Activated CD4-positive, alpha-beta T cell treated with anti-CD3 and anti-CD28 coated beads, Interleukin-2, amount 10 ng/mL, durations not matched to agents 24 days and 14 days (primary cell): Measurements from ENCODE around the gene BRI3. TPM values are rescaled to one million over a fixed set of nuclear protein-coding genes. Genes with fewer than 3 reads are reported as not detected.

Source experiments
- DNase-seq: peaks from one replicate; pipeline ENCODE4 v3.0.0; 2022
- H3K27ac Mint-ChIP-seq: one replicate; pipeline ENCODE4 v1.8.0; 2022; ENCODE audit warnings: mild to moderate bottlenecking, mixed read lengths
- H3K27me3 Mint-ChIP-seq: one replicate; pipeline ENCODE4 v1.8.0; 2022; ENCODE audit warnings: mixed read lengths
- H3K36me3 Mint-ChIP-seq: one replicate; pipeline ENCODE4 v1.8.0; 2022; ENCODE audit warnings: low read depth, mild to moderate bottlenecking, mixed read lengths
- H3K4me1 Mint-ChIP-seq: one replicate; pipeline ENCODE4 v1.8.0; 2021; ENCODE audit warnings: mixed read lengths
- H3K4me3 Mint-ChIP-seq: one replicate; pipeline ENCODE4 v1.8.0; 2022; ENCODE audit warnings: mild to moderate bottlenecking, moderate library complexity, mixed read lengths
- H3K9me3 Mint-ChIP-seq: one replicate; pipeline ENCODE4 v1.8.0; 2021; ENCODE audit warnings: mixed read lengths
- intact Hi-C: fragments of 100-400 bp; cut with micrococcal nuclease; formaldehyde crosslinking; loops from one replicate; pipeline ENCODE4 v1.15.1; 2023
- total RNA-seq: library from RNA; stranded (reverse); gene quantifications from 2 replicates; pipeline ENCODE4 v1.2.3, GENCODE V29; 2022

The BRI3 gene
- total RNA-seq, 1 donor from 2014 or later = 70.3 TPM

DNA sequence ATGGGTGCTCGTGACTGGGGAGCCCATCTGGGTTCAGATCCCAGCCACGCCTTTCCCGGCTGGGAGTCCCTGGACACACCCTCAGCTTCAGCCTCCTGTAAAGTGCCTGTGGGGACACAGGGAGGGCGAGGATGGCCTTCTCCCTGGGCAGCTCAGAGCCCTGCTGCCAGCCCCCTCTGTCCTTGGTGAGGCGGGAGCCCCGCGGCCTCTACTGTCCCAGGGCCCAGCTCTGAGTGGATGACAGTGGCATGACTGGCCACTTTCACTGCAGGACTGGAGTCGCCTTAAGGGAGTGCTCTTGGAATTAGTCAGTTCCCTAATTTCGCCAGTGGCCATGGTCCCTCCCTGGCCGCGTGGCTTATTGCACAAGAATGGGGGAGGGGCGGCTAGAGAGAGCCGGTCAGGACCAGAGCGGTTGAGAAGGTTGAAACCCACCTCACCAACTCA, 4.6 kb downstream of the BRI3 start:
- no peak for DNase-seq
- Mint-ChIP-seq H3K27me3 (no peaks in the 10 kb centered on the region), H3K27ac (no peak overlapping the region), H3K4me3 (no peak overlapping the region), H3K4me1 (peaks cover 21% of the 10 kb centered on the region), H3K9me3 (no peaks in the 10 kb centered on the region), H3K36me3 (peaks cover 9% of the 10 kb centered on the region)
- intact Hi-C loops = loop anchor here (10.0 kb wide), 1 partner anchor 119 kb away; the partner anchor contains the start of gene BAIAP2L1

DNA sequence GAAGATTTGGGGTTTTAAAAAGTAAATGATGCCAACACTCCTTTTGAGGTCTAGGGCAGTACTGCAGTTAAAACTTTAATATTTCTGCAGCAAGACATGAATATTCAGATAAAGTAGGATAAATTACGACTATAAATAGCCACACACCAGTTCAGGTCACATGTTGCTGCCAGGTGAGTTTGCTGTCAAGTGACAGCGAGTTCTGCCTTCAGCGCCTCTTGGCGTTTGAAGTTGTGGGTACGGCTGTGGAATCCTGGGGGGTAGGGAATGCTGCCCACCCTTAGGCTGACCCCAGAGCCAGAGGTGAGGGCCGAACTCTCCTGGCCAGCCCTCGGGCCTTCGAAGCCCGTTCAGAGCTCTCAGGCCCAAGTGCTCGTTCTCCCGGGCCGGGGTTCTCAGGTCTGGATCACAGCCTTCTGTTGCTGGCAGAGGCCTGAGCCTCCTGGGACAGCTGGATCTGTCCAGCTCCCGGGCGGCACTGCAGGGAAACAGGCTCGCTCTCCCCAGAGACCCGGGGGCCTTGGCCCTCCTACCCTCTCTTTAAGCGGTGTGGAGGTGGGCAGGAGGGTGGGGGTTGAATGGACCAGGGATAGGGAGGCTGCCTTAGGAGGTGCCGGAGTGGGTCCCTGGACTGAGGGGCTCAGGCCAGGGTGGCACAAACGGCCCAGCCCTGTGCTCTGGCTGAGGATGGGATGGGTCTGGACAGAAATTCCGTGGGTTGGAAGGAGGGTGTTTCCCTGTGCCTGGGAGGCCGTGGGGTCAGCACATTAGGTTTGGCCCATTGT, 5.4 kb downstream of the BRI3 start:
- peaks cover 21% of the 10 kb centered on the region for H3K4me1 Mint-ChIP-seq

DNA sequence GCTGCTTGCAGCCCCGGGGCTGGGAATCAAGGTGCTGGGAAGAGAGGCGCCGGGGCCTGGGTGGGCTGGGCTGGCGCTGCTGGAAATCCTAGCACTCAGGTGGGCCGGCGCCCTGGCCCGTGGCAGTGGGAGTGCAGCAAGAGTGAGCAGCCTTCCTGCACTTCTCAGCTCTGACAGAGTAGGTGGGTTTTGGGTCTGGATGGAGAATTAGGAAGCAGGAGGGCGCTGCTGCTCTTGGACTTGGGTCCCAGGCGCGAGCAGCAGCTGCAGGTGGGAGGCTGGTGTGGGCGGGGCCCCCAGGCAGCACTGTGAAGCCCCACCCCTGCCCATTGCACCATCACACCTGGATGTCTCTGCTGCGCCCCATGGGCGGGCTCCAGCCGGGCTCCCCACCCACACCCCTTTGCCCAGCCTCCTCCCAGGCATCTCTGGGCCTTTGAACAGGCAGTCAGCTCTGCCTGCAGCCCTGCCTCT, 6.0 kb downstream of the BRI3 start:
- peaks cover 17% of the 10 kb centered on the region for H3K4me1 Mint-ChIP-seq
- intact Hi-C loops = loop anchor here (10.0 kb wide), 1 partner anchor 117 kb away; the partner anchor contains the start of gene BAIAP2L1
- H3K9me3 Mint-ChIP-seq = no peaks in the 10 kb centered on the region
- no peak for DNase-seq
- no peaks in the 10 kb centered on the region for H3K27me3 Mint-ChIP-seq
- no peak overlapping the region for H3K27ac Mint-ChIP-seq
- peaks cover 11% of the 10 kb centered on the region for H3K36me3 Mint-ChIP-seq
- no peak overlapping the region for H3K4me3 Mint-ChIP-seq

More for the DNA sequence above, 5.4 kb downstream of the BRI3 start:
- H3K27ac Mint-ChIP-seq = no peak overlapping the region
- H3K36me3 Mint-ChIP-seq = peaks cover 9% of the 10 kb centered on the region
- no peaks in the 10 kb centered on the region for H3K27me3 Mint-ChIP-seq
- no peak for DNase-seq
- no peak overlapping the region for H3K4me3 Mint-ChIP-seq
- H3K9me3 Mint-ChIP-seq = no peaks in the 10 kb centered on the region
- intact Hi-C loops = loop anchor here (10.0 kb wide), 1 partner anchor 118 kb away; the partner anchor contains the start of gene BAIAP2L1

GRCh38 chr7:98288064-98288823, 6.8 kb downstream of the BRI3 start:
- Mint-ChIP-seq H3K9me3 (no peaks in the 10 kb centered on the region), H3K4me1 (peaks cover 10% of the 10 kb centered on the region), H3K27ac (no peak overlapping the region), H3K27me3 (no peaks in the 10 kb centered on the region), H3K4me3 (no peak overlapping the region), H3K36me3 (peaks cover 8% of the 10 kb centered on the region)
- DNase-seq = no peak
- intact Hi-C loops = loop anchor here (10.0 kb wide), 1 partner anchor 117 kb away; the partner anchor contains the start of gene BAIAP2L1

- Mint-ChIP-seq H3K4me1 (peaks cover 5% of the 10 kb centered on the region), H3K36me3 (peaks cover 7% of the 10 kb centered on the region), H3K9me3 (no peaks in the 10 kb centered on the region), H3K27me3 (no peaks in the 10 kb centered on the region), H3K4me3 (no peak overlapping the region), H3K27ac (peak overlapping the region; percentile 29)
- intact Hi-C loops = loop anchor here (10.0 kb wide), 1 partner anchor 115 kb away; the partner anchor contains the start of gene BAIAP2L1
- DNase-seq = no peak
Observed at GRCh38 chr7:98289333-98289875, 7.9 kb downstream of the BRI3 start.

DNA sequence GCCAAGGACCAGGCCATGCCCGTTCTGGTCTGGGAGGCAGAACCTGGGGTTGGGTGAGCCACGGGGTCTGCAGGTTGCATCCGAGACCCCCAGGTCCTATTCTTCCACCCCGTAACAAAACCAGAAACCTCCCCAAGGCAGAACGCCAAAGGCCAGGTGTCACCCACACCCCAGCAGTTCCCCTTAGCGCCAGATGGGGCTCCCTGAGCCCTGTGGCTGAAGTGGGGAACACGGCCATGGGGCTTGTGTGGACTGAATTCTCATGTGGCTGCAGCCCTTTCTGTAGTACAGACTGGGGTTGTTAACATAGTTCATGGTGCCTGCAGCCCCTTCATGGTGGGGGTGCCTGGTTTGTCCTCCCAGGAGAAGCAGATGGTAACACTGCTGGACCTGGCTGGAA, 10.2 kb downstream of the BRI3 start:
- no peak overlapping the region for H3K4me3 Mint-ChIP-seq
- intact Hi-C loops = no loop called here
- peaks cover 1% of the 10 kb centered on the region for H3K4me1 Mint-ChIP-seq
- peaks cover 4% of the 10 kb centered on the region for H3K36me3 Mint-ChIP-seq
- no peaks in the 10 kb centered on the region for H3K9me3 Mint-ChIP-seq
- no peak overlapping the region for H3K27ac Mint-ChIP-seq
- no peaks in the 10 kb centered on the region for H3K27me3 Mint-ChIP-seq
- DNase-seq = no peak

DNA sequence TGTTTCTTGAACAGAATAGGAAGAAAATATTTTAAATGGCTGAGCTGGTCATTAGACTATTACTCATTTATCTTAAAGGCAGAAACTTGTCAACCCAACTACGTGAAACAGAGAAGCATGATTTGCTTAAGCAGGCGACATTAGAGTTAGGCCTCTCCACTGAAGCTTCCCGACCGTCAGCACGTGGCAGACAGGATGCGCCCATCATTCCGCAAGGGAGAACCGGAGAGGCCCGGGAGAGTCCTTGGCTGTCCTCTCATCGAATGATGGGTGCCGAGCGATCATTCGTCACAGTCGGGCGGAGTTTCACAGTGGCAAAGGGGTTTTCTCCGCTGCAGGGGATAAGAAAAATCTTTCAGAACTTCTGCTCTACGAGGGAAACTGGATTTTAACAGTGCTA, 11.8 kb downstream of the BRI3 start:
- Mint-ChIP-seq H3K27me3 (no peaks in the 10 kb centered on the region), H3K9me3 (no peaks in the 10 kb centered on the region), H3K4me1 (peaks cover 1% of the 10 kb centered on the region), H3K4me3 (no peak overlapping the region), H3K36me3 (peaks cover 4% of the 10 kb centered on the region), H3K27ac (no peak overlapping the region)
- DNase-seq = no peak
- intact Hi-C loops = no loop called here

DNA sequence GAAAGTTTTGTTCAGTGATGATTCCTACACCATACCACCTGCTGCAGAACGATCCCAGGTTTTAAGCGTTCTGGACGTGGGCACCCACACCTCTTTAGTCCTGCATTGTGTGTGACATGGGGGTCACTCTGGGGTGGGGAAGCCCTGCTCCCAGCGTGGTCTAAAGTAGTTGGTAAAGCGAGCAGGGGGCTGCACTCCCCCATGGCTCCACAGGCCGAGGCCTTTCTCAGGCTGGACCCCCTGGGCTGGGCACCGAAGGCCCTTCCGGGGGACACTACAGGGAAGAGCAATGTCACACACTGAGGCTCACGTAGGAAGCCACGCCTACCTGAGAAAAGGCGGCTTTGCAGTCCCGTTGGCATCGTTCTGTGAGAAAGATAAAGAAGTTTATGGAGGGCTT, 12.3 kb downstream of the BRI3 start:
- H3K4me1 Mint-ChIP-seq = no peaks in the 10 kb centered on the region
- no peak overlapping the region for H3K4me3 Mint-ChIP-seq
- intact Hi-C loops = no loop called here
- H3K36me3 Mint-ChIP-seq = peaks cover 4% of the 10 kb centered on the region
- H3K27me3 Mint-ChIP-seq = no peaks in the 10 kb centered on the region
- no peaks in the 10 kb centered on the region for H3K9me3 Mint-ChIP-seq
- DNase-seq = no peak
- no peak overlapping the region for H3K27ac Mint-ChIP-seq

GRCh38 chr7:98294326-98294725, 12.8 kb downstream of the BRI3 start:
- no peak overlapping the region for H3K4me3 Mint-ChIP-seq
- no peaks in the 10 kb centered on the region for H3K9me3 Mint-ChIP-seq
- no peak for DNase-seq
- no peaks in the 10 kb centered on the region for H3K27me3 Mint-ChIP-seq
- H3K27ac Mint-ChIP-seq = no peak overlapping the region
- H3K36me3 Mint-ChIP-seq = peaks cover 4% of the 10 kb centered on the region
- intact Hi-C loops = no loop called here
- no peaks in the 10 kb centered on the region for H3K4me1 Mint-ChIP-seq

GRCh38 chr7:98294798-98295382, 13.4 kb downstream of the BRI3 start:
- Mint-ChIP-seq H3K9me3 (no peaks in the 10 kb centered on the region), H3K4me3 (no peak overlapping the region), H3K36me3 (peaks cover 4% of the 10 kb centered on the region), H3K27me3 (no peaks in the 10 kb centered on the region), H3K27ac (no peak overlapping the region), H3K4me1 (no peaks in the 10 kb centered on the region)
- intact Hi-C loops = no loop called here
- DNase-seq = peak; percentile 77

GRCh38 chr7:98295467-98296192, 14.1 kb downstream of the BRI3 start:
- Mint-ChIP-seq H3K27me3 (no peaks in the 10 kb centered on the region), H3K36me3 (peaks cover 4% of the 10 kb centered on the region), H3K4me3 (no peak overlapping the region), H3K4me1 (no peaks in the 10 kb centered on the region), H3K9me3 (no peaks in the 10 kb centered on the region), H3K27ac (no peak overlapping the region)
- intact Hi-C loops = no loop called here
- DNase-seq = no peak

- peaks cover 4% of the 10 kb centered on the region for H3K36me3 Mint-ChIP-seq
- no peaks in the 10 kb centered on the region for H3K4me1 Mint-ChIP-seq
- intact Hi-C loops = no loop called here
- no peak overlapping the region for H3K27ac Mint-ChIP-seq
- H3K27me3 Mint-ChIP-seq = no peaks in the 10 kb centered on the region
- H3K4me3 Mint-ChIP-seq = no peak overlapping the region
- no peak for DNase-seq
- H3K9me3 Mint-ChIP-seq = no peaks in the 10 kb centered on the region
Observed at GRCh38 chr7:98296833-98297232, 15.3 kb downstream of the BRI3 start.

GRCh38 chr7:98297626-98298286, 16.3 kb downstream of the BRI3 start:
- no peaks in the 10 kb centered on the region for H3K9me3 Mint-ChIP-seq
- H3K27me3 Mint-ChIP-seq = no peaks in the 10 kb centered on the region
- H3K36me3 Mint-ChIP-seq = peaks cover 3% of the 10 kb centered on the region
- no peak for DNase-seq
- H3K4me3 Mint-ChIP-seq = no peak overlapping the region
- H3K27ac Mint-ChIP-seq = no peak overlapping the region
- intact Hi-C loops = no loop called here
- no peaks in the 10 kb centered on the region for H3K4me1 Mint-ChIP-seq
